RWPE2 (cell line): ENCODE results near the gene LPCAT1.
"Not testable (repeated sequence)": the region's sequence is repeated elsewhere in the genome, so short reads cannot be mapped to it uniquely, and the experiment has no call there.

ENCODE experiments used
- ATAC-seq: fragments of 200-7000 bp; cut with Tn5 transposase; 3 replicates; pipeline ENCODE4 v1.9.1; 2021; ENCODE audit warnings: low read depth
- DNase-seq: peaks from one replicate; pipeline ENCODE4 v3.0.0-alpha.2; 2020; ENCODE audit warnings: low spot score
- H3K27ac ChIP-seq: fragments of 450-650 bp; 2 replicates; pipeline ENCODE4 v1.5.1; 2017; ENCODE audit warnings: mild to moderate bottlenecking; ENCODE audit not compliant: poor library complexity, severe bottlenecking
- H3K27me3 ChIP-seq: fragments of 250-450 bp; sonication (Bioruptor Pico); 2 replicates; pipeline ENCODE4 v1.5.1; 2021; ENCODE audit warnings: mild to moderate bottlenecking, moderate library complexity; ENCODE audit not compliant: insufficient read depth, poor library complexity, severe bottlenecking
- H3K36me3 ChIP-seq: fragments of 250-450 bp; sonication (Bioruptor Pico); 2 replicates; pipeline ENCODE4 v1.5.1; 2020; ENCODE audit warnings: low read depth, mild to moderate bottlenecking, moderate library complexity
- H3K4me1 ChIP-seq: fragments of 250-450 bp; sonication (Bioruptor Pico); 2 replicates; pipeline ENCODE4 v1.5.1; 2021; ENCODE audit warnings: mild to moderate bottlenecking, moderate library complexity; ENCODE audit not compliant: insufficient read depth, poor library complexity, severe bottlenecking
- H3K4me3 ChIP-seq: fragments of 250-450 bp; sonication (Bioruptor Pico); 2 replicates; pipeline ENCODE4 v1.5.1; 2021; ENCODE audit warnings: mild to moderate bottlenecking, moderate library complexity; ENCODE audit not compliant: severe bottlenecking
- H3K9me3 ChIP-seq: fragments of 250-450 bp; sonication (Bioruptor Pico); 2 replicates; pipeline ENCODE4 v1.5.1; 2021; ENCODE audit warnings: mild to moderate bottlenecking, moderate library complexity; ENCODE audit not compliant: severe bottlenecking
- CTCF ChIP-seq: fragments of 450-650 bp; IDR thresholded peaks from one replicate; pipeline ENCODE4 v1.5.1; 2017; ENCODE audit warnings: mild to moderate bottlenecking, moderate library complexity; ENCODE audit not compliant: poor library complexity, severe bottlenecking

Gene LPCAT1

GRCh38 chr5:1563051-1563461, 39.3 kb upstream of the LPCAT1 start:
- no peaks in the 10 kb centered on the region for H3K36me3 ChIP-seq
- no peaks in the 10 kb centered on the region for H3K9me3 ChIP-seq
- ATAC-seq (no peak), DNase-seq (peak; percentile 54)
- no peak overlapping the region for H3K27ac ChIP-seq
- TF ChIP-seq CTCF: no peak
- H3K4me3 ChIP-seq: no peak overlapping the region
- no peaks in the 10 kb centered on the region for H3K27me3 ChIP-seq
- H3K4me1 ChIP-seq: peaks cover 13% of the 10 kb centered on the region

GRCh38 chr5:1562599-1562998, 38.8 kb upstream of the LPCAT1 start:
- no peak overlapping the region for H3K27ac ChIP-seq
- H3K36me3 ChIP-seq: no peaks in the 10 kb centered on the region
- peak; percentile 11 for DNase-seq
- no peak for ATAC-seq
- H3K4me1 ChIP-seq: peaks cover 8% of the 10 kb centered on the region
- no peak overlapping the region for H3K4me3 ChIP-seq
- TF ChIP-seq CTCF: no peak
- H3K27me3 ChIP-seq: no peaks in the 10 kb centered on the region
- H3K9me3 ChIP-seq: no peaks in the 10 kb centered on the region

- Histone ChIP-seq H3K36me3 (no peaks in the 10 kb centered on the region), H3K9me3 (no peaks in the 10 kb centered on the region), H3K4me3 (no peak overlapping the region), H3K27ac (no peak overlapping the region), H3K4me1 (peaks cover 8% of the 10 kb centered on the region), H3K27me3 (no peaks in the 10 kb centered on the region)
- no peak for TF ChIP-seq CTCF
- DNase-seq (peak; percentile 36), ATAC-seq (no peak)
Measured at GRCh38 chr5:1561402-1561929, 37.7 kb upstream of the LPCAT1 start.

GRCh38 chr5:1560499-1560898, 36.7 kb upstream of the LPCAT1 start:
- peaks cover 10% of the 10 kb centered on the region for H3K4me1 ChIP-seq
- not testable (repeated sequence) for H3K27ac ChIP-seq, H3K9me3 ChIP-seq, DNase-seq, H3K4me3 ChIP-seq, H3K36me3 ChIP-seq, H3K27me3 ChIP-seq, ATAC-seq

- no peak overlapping the region for H3K4me3 ChIP-seq
- H3K27ac ChIP-seq: no peak overlapping the region
Measured at GRCh38 chr5:1558944-1559343, 35.2 kb upstream of the LPCAT1 start.

More at GRCh38 chr5:1558944-1559343, 35.2 kb upstream of the LPCAT1 start:
- H3K9me3 ChIP-seq: no peaks in the 10 kb centered on the region
- TF ChIP-seq CTCF: no peak
- H3K4me1 ChIP-seq: peaks cover 12% of the 10 kb centered on the region
- no peaks in the 10 kb centered on the region for H3K36me3 ChIP-seq
- DNase-seq: no peak
- H3K27me3 ChIP-seq: no peaks in the 10 kb centered on the region
- ATAC-seq: no peak
